K562 treated with DMSO at 1 percent for 12 hours (cell line): ENCODE results near the gene USP36. TPM values are rescaled to one million over a fixed set of nuclear protein-coding genes. Genes with fewer than 3 reads are reported as not detected.

ENCODE experiments used
- total RNA-seq: library from RNA; unstranded; fragments of 300-600 nt; gene quantifications from 2 replicates; pipeline ENCODE4 v1.2.3, GENCODE V29; 2022; ENCODE audit not compliant: insufficient read depth

Gene USP36
- total RNA-seq, result 15.4 and 23.1 TPM in 2 replicates

DNA sequence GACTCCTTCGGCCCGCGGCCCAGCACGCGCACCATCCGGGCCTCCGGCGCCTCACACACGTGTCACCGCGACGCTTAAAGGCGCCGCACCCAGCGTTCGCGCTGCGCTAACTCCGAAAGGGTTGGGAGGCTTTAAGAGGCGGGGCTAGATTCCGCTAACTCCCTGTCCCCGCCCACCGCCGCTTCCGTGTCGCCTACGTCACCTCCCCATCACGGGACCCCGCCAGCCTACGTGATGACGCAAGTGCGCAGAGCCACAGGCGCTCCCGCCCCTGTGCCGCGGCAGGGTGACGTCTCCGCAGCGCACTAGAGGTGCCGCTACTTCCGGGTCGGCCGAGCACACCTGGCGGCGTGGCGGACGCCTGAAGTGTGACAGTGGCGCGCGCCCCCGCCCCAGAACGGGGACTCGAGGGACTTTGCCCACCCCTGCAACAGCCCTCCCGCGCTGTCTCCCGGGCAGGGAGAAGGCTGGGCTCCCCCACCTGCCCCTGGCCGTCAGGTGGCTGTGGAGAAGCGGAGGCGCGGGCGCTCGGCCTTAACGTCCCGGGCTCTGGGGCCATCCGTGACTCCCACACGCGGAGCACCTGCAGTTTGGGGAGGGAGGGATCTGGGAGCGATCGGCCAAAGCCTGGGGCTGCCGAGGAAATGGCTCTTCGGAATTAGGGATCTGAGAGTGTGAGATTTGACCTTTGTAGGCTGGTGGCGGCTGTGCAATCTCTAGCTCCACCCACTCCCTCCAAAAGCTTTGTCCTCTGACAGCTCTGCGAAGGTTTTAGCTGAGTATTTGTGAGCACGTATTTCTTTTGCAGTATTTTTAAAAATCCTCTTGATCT lies at the start of gene USP36:
TSS of gene USP36 (minus strand) at position 35 of the 832 bp plus-strand sequence. CDS start 4,451 bp downstream, outside the sequence.

GRCh38 chr17:78781893-78782304 lies 58.7 kb downstream of the USP36 start, which contains the start of gene CYTH1:
CYTH1 (minus strand) TSS chr17:78782273; CDS start chr17:78782223, 50 bp downstream.

Other genes with a start within 250 kb of the USP36 start
- gene CYTH1, start 58.5 kb downstream of the USP36 start, total RNA-seq, result 25.0 and 38.3 TPM in 2 replicates
- gene CEP295NL, start 62.4 kb upstream of the USP36 start, total RNA-seq, result not detected in 2 replicates
- gene TIMP2, start 84.6 kb upstream of the USP36 start, total RNA-seq, result not detected in 2 replicates
- 65.3 and 75.1 TPM in 2 replicates for gene LGALS3BP, start 139.1 kb upstream of the USP36 start, total RNA-seq
- 40.4 and 72.2 TPM in 2 replicates for gene CANT1, start 168.9 kb upstream of the USP36 start, total RNA-seq
- not detected in 2 replicates for gene C1QTNF1, start 183.4 kb upstream of the USP36 start, total RNA-seq
- 8.4 and 19.3 TPM in 2 replicates for gene ENGASE, start 234.0 kb upstream of the USP36 start, total RNA-seq